HG03175 (cell line): ENCODE measurements around the gene MEGF11.

Experiments
- ATAC-seq: cut with Tn5 transposase; IDR thresholded peaks from one replicate; pipeline ENCODE4 v1.9.1; 2021; ENCODE audit warnings: mild to moderate bottlenecking, moderate library complexity; ENCODE audit not compliant: unreplicated experiment

MEGF11 gene

DNA sequence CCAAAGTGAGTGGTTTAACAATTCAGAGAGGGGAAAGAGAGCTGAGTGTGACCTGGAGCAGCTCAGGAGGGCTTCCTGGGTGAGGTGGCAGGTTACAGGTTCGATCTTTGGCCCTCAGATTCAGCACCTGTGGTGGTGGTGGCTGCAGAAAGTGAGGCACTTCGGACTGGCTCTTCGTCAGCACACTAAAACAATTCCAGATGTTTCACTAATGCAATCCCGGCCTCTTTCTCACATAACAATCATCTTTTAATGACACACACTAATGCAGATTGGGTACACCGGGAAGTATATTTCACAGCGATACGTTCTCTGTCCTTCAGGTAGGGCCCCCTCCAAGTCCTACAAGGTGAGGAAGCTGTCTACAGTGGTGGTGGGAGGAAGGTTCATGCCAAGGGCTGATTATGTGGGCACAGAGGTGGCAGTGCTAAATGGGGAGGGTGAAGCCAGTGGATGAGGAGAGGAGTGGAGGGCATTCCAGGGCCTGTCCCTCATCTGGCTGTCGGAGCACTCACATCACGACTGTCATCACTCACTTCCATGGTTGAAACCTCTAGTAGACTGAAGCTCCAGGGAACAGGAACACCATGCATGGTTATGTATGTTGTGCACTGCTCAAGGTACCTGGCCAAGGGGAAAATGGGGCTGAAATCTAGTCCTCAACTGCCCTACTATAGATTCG, 213.2 kb downstream of the MEGF11 start:
- ATAC-seq = no peak

DNA sequence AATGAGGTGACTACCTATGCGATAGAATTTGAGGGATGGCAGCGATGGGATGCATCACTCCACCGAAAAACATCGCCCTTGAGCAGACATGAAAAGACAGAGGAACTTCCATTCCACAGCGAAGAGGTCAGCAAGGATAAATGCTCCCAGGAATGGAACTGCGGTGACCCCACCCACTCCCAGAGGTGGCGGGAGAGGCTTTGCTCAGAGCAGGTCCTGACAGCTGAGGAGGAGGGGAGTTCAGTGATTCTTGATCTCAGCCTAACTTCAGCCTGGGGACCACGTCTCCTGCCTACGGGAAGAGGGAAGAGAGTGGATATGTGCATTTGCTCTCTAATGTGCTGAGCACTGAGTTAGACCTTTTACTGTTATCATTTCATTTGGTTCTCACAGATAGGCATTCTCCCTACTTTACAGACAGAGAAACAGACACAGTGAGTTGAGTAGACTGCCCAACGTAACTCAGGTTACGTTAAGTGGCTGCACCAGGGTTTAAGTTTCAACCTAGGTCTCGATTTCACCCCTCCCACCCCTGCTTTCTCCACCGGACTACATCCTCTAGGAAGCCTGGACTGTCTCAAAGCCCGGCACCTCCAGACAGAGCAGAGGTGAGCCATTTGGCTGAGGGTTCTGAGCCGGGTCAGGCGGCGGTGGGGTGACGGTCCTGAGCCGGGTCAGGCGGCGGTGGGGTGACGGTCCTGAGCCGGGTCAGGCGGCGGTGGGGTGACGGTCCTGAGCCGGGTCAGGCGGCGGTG, 214.3 kb downstream of the MEGF11 start:
- no peak for ATAC-seq

DNA sequence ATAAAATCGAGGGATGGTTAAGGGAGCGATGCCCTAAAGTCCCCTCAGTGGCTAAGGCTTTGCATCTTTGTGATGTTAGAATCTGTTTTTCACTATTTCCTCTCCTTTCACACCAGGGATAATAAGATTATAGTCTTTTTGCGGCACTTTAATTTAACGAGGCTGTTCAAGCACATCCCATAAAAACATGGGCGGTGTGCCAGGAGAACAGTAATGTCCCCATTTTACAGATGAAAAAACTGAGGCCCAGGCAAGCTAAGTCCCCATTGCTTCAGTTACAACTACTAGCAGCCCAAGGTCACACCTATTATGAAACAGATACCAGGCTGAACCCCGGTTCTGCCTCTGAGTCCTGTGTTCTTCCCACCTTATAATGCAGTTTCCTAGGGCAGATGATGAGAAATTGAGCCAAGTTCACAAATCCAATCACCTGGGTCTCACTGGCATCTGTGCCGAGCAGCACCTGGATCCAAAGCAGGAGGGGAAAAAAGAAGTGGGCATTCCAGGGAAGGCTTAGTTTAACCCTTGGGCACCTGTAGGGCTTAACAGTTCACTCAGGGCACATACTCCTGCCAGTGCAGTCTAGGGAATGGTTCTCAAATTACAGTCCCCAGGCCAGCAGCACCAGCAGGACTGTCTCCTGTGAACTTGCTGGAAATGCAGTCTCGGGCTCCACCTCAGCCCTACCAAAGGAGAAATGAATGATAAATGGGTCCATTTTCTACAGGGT, 215.0 kb downstream of the MEGF11 start:
- no peak for ATAC-seq

DNA sequence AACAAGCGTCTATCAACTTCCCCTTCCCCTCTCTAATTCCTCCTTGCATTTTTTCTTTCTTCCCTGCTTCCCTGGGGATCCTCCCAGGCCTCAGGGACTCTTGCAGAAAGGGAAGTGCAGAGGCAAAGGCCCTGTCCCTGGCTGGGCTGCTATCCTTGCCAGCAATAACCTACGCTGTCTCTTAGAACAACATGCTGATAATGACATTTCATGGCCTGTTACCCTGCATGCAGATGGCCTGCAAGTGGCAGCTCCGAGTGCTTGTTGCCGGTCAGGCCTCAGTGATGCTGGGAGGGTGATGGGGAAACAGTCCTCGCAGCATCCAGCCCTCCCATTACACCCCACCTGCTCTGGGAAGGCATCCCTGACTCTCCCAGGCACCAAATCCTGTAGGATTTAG, 216.7 kb downstream of the MEGF11 start:
- no peak for ATAC-seq

DNA sequence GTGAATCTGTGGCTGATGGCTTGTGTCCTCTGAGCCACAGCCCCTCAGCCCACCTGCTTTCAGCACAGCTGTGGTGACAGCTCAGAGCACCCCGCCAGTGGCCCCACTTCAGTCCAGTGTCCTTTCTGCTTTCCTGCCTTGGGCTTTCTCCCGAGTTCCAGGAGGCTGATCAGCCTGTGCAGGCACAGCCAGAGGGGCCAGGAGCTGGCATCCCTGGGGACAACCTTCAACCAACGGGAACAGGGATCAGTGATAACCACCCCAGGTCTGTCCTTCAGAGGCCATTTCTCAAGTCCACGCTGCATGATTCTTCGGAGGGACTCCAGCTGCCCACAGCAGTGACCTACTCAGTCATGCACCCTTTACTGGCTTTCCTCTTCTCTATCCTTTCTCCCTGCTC, 217.6 kb downstream of the MEGF11 start:
- ATAC-seq = no peak

DNA sequence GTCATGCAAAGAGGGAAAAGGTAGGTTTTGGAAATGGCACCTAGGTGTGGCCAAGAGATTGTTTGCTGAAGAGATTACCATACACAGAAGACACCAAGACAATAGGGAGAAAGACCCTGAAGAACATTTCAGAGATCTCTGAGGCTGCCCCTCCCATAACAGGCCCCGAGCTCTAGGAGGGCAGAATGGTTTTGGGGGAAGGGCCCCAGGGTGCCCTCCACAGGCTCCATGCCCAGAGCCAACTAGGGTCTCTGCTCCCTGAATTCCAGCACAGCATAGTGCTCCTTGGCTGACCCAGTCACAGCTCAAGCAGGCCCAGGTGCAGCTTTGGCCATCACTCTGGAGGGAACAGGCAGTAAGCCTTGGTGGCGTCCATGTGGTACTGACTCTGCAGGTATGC, 220.4 kb downstream of the MEGF11 start:
- ATAC-seq = no peak

DNA sequence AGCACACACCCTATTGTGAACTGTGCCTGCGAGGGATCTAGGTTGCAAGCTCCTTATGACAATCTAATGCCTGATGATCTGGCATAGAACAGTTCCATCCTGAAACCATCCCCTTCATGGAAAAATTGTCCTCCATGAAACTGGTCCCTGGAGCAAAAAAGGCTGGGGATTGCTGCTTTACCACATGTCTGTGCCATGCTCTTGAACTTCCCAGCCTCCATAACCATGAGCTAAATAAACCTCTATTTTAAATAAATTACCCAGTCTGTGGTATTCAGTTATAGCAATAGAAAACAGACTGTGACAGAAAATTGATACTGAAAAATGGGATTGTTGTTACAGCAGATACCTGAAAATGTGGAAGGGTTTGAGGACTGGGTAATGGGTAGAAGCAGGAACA, 221.5 kb downstream of the MEGF11 start:
- ATAC-seq = no peak

DNA sequence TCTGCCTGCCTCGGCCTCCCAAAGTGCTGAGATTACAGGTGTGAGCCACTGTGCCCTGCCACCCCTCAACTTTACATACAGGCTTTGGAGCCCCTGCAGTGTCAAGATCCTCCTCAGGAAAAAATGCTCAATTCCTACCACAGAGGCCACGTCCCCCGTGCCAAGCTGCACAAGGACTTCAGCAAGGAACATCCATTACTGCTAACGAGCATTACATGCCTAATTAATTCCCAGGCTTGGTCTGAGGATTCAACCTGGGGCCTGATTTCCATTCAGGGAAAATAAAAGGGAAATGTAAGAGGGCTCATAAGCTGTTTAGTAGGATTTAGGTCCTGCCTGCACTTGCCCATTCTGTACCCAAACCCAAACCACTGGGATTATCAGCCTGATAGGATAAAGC, 222.9 kb downstream of the MEGF11 start:
- ATAC-seq = no peak

DNA sequence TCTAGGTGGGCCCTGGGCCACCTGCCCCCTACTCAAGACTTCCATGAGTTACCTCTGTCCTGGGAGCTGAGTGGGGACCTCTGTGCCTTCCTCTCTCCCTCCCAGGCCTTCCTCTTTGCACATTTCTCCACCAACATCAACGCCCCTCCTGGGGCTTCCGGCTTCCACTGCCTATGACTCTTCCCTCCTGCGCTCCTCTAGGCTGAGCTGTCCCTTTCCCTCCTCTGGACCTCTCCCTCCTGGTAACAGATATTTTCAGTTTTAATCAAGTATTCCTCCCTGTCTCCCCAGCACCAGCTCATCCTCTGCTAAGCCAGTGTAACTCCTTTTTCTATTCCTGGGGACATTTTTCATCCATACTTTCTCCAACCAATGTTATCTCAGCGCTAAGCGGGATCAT, 223.9 kb downstream of the MEGF11 start:
- no peak for ATAC-seq

DNA sequence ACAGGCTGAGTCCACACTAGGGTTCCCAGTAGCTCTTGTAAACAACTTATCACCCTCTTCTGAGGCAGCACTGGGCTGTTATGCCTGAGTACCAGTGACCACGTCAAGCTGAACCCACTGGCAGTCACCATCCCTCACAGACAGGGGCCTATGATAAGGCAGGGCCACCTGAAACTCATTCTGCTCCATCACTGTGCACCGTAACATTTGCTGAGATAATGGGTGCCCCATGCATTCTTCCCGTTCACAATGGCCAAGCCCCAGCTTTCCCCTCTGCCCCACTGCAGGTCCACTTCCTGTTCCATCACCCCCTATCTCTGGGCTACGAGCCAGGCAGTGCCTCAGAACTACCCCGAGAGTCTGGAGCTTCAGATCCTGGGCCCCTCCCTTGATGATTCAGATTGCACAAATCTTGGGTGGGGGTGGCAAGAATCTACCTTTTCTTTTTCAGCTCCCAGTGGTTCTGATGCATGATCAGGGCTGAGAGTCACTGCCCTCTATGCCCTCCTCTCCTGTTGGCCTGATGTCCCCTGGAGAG, 226.2 kb downstream of the MEGF11 start:
- no peak for ATAC-seq

DNA sequence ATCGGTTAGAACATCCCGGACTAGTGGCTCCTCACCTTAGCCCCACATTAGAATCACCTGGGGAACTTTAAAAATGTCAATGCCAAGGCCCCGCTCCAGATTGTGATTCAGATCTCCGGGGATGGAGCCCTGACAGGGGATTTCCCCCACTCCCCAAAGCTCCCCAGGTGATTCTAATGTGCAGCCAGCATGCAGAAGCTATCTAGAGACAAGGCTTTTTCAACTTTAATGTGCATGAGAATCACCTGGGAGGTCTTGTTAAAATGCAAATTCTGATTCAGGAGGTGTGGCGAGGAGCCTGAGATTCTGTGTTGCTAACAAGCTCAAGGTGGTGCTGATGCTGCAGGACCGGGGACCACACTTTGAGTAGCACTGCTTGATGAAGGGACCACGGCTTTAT, 227.6 kb downstream of the MEGF11 start:
- no peak for ATAC-seq

DNA sequence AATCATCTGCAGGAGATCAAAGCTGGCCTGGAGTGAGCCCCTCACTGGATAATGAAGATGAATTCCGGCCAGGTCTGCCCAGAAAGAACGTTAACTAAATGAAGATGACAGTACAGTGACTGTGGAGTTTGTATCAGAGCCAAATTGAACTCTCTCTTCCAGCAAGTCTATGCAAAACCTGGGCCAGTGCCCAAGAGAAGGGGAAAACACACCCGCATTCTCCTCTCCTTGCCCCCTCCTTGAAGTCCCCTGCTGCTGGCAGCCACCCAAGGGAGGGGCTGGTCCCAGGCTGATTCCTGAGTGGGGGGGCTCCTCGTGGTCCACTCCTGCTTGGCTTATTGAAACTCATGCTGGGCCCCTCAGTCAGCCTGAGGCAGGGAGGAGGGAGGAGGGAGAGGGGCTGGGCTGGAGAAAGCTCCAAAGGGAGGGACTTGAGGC, 228.5 kb downstream of the MEGF11 start:
- ATAC-seq = no peak

DNA sequence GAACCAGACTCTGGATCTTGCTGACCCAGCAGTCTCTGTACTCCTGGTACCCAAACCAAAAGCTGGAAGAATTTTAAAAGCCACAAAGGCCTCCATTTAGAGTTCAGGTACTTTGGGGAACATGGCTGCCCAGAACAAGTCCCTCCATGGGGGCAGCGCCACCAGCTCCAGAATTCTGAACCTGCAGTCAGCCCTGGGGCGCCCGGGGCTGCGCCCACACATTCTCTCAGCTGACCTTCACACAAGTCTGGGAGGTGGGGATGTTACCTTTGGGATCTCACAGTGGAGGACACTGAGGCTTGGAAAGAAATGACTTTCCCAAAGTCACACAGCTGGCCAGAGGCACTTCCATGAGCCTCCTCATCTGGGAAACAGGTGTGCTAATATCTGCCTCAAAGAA, 229.4 kb downstream of the MEGF11 start:
- no peak for ATAC-seq

DNA sequence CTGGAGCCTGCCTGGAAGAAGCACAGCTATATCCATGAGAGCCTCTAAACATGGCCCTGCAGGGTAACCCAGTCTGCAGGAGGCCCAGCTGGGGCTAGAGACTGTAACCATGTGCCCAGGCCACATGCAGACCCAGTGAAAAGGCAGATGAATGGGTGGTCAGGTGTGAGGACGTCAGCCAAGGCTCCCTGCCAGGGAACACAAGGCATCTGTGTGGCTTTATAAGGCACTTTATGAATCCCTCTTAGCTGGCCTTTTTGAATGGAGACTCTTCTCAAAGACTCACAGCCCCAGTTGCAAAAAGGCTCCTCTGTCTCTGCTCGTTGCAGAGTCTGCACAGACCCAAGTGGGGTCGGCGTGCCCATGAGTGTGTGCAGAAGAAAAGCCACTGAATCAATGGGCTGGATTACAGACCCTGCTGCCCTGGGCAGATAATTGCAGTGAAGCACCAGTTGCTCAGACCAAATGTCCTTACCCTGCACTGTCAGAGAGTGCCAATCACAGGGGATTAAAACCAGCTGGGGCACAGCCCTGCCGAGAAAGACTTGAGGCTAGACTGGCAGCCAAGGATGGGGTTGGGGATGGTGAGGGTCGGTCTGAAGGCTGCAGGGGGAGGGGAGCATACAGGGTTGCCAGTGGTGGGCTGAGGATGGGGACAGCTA, 230.1 kb downstream of the MEGF11 start:
- ATAC-seq = no peak

DNA sequence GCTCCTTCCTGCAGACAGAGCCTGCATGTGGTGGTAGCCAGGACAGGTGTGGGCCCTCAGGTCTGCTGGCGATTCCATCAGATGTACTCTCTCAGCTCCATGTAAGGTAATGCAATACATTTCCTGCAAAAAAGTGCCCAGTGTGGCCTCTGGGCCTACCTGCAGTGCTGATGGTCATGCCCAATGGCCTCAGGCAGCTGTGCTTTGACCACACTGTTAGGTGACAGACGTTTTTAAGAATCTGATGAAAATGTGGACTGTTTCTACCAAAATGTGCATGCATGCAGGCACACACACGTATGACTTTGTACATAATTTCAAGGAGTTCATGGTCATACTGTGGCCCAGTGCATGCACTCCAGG, 231.4 kb downstream of the MEGF11 start:
- ATAC-seq = no peak

DNA sequence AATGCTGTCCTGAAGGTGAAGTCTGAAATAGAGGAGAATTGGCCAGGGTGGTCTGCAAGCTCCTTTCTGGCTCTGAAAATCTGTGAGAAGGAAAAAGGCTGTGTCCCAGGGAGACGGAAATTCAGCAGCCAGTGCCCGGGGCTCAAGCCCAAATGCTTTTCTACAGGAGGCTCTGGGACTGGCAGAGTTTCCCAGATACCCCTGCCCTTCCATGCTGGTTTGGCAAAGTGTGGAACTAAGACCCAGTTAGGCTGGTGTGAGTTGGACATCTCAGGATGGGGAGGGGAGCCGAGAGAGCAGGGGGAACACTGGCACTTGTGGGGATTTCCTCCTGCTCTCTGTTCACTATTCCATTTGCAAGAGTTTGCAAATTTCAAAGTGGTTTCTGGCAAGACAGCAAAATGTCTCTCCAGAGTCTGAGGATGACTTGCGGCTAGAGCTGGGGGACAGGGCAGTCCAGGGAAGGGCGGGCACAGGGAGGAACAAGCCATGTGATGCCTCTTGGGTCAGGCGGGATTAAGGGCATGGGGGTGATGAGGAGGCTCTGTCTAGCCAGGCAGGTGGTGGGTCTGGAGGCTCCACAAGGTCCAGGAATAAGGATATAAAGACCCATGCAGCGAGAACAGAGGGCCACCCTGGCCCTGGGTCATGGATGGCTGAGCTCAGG, 231.9 kb downstream of the MEGF11 start:
- ATAC-seq = no peak

DNA sequence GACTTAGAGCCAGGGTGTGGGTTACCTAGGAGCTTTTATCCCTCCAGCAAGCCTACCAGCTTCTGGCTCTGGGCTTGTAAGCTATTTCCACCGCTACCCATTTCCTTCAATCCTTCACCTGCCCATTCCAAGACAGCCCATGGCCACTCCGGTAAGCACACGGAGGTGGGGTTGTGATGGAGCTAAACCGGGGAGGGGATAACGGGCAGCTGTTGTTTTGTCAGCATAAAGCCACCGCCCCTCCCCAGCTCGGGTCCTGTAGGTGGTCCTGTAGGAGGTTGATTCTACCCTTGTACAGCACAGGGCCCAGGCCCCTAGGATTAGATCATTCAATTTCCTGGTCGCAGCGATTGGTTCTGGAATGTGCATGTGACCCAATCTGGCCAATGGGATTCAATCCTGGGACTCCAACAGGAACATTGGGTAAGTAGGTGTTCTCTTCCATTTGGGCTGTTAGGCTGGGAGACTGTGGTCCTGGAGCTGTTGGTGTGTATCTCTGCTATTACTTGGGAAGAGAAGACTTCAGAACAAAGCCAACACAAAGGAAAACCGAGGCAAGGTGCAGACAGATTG, 233.6 kb downstream of the MEGF11 start:
- no peak for ATAC-seq

DNA sequence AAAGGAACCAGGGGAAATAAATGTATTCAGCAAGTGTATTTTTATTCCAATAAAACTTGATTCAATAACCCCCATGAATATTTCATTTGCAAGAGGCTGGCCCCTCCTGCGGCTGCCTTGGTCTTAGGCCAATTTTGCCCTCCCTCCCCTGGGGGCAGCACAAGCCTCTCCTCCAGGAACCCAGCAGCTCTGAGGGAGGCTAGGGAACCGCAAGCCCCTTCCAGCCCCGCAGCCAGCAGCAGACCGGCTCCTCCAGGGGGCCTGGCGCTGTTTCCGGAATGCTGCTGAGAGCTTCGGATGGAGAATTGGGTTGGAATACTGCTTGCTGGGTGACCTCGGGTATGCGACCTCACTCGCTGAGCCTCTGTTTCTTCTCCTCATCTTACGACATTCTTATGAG, 234.2 kb downstream of the MEGF11 start:
- ATAC-seq = no peak

DNA sequence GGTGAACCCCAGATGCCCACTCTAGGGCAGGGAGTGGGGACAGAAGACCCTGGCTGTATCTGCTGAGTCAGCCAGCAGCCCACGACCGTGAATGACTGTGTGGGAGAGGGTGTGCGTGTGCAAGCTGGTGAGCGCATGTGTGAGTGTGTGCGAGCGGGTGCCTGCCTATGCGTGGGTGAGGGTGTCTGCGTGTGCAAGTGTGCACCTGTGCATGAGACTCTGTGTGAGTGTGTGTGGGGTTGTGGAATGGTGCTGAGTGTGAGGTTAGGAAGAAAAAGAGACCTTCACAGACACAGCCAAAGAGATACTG, 235.1 kb downstream of the MEGF11 start:
- no peak for ATAC-seq

DNA sequence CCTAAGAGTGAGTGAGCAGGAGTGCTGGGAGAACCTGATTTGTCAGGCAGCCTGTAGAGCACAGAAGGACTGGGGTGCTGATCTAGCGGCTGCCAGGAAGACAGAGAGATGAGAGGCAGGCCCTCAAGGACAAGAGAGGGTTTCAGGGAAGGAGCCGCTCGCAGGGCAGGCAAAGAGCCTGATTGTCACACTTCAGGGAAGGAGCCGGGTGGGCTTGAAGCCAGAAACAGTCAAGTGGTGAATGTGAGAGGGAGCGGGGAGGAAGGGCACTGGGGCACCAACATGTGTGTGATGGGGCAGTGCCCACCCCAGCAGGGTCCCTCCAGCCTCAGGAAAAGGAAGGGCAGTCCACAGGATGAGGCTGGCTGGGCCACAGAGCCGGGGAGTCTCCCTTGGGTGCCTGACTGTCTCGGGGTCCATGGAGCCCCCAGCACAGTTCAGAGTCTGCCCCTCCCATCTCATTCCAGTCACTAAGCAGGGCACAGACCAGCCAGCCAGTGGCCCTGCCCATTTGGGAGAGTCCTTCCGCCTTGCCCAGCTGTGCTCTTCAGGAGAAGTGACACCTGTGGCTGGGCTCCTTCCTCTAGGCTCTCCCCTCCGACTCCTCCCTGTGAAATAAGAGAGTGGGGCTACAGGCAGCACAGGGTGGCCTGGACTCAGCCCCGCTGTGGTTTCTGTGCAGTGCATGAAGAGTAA, 235.6 kb downstream of the MEGF11 start:
- ATAC-seq = no peak
